Limb (tissue), 2 donors: ENCODE data around the gene MINAR2.

Experiments
- DNase-seq, 2 donors: peaks; one replicate each; pipeline ENCODE4 v3.0.0-alpha.2; 2016; ENCODE audit errors: extremely low spot score in 2 of 2

MINAR2 gene

DNA sequence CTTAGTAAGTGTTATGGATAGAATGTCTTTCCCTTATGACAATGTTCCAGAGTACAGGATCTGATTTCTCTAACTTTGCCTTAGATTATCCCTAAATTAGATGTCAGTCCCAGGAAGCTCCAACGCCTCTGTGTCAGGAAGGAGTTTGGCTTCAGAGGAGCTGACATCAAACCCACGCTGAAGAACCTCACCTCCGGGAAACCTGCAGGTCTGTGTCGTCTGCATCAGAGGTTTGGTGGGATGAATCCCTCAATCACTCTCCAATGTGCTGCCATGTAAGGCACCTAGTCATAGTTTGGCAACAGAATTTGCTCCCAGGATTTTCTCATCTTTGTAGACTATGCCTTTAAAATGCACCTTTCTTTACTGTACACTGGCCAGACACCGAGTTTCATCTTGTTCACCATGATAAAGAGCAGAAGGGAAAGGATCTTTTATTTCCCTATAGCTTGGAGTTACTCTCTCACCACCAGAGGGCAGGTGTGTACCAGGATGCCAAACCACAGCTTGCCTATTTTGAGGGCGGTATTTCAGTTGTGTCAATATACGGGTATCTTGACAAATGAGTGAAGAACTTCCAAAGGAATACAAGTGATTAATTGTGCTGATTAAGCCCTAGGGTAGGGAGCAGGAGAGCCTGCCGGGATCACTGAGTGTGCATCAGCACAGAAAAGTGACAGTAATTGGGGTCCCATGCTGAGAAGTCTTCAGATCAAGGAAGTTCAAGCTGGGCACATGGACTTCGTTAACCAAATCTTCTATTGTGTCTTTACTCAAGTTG, 23.4 kb downstream of the MINAR2 start:
- DNase-seq, result peak; percentile 67 to 72

GRCh38 chr5:129773376-129773775, 25.5 kb downstream of the MINAR2 start:
- DNase-seq, result no peak

GRCh38 chr5:129781594-129781993, 33.7 kb downstream of the MINAR2 start:
- DNase-seq, result no peak

DNA sequence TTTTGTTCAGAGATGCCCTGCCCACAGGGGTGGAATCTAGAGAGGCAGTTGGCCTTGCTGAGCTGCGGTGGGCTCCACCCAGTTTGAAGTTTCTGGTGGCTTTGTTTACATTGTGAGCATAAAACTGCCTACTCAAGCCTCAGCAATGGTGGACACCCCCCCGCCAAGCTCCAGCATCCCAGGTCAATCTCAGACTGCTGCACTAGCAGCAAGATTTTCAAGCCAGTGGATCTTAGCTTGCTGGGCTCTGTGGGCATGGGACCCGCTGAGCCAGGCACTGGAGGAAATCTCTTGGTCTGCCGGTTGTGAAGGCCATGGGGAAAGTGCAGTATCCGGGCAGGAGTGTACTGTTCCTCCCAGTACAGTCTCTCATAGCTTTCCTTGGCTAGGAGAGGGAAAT, 55.5 kb downstream of the MINAR2 start:
- no peak for DNase-seq

DNA sequence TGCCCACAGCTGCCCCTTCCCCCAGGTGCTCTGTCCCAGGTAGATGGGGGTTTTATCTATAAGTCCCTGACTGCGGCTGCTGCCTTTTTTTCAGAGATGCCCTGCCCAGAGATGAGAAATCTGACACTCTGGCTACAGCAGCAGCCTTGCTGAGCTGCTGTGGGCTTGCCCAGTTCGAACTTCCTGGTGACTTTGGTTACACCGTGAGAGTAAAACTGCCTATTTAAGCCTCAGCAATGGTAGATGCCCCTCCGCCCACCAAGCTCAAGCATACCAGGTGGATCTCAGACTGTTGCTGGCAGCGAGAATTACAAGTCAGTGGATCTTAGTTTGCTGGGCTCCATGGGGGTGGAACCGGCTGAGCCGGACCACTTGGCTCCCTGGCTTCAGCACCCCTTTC, 56.8 kb downstream of the MINAR2 start:
- no peak for DNase-seq

DNA sequence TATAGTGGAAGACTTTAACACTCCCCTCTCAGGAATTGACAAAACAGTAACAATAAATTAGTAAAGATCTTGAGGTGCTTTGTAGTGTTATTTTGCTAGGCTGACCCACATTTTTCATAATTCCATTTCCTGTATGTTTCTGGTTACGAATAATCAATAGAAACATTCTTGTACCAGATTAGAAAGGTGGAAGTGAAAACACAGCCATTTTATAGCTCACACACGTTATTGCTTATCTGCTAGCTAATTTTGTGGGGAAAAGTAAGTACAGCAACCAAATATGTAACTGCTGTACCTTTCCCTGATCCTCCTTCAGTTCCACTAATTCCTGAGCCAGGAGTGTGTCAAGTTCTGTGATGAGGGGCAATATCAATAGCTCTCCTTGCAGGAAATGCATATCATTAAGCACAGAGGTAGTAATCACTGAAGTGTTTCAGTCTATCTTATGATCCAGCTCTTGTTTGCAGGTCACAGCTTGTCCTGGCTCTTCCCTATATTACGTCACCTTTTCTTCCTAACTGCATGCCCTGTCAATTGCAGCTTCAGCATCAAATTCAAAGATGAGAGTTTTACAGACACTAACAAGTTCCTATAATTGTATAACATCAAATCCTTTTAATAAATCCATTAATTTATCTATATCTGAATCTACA, 59.4 kb downstream of the MINAR2 start:
- no peak for DNase-seq
